GM19467 (cell line): ENCODE results near the gene SV2C.

Experiments
- ATAC-seq: cut with Tn5 transposase; IDR thresholded peaks from one replicate; pipeline ENCODE4 v1.9.1; 2021; ENCODE audit warnings: mild to moderate bottlenecking, moderate library complexity; ENCODE audit not compliant: unreplicated experiment

Gene SV2C

GRCh38 chr5:76376148-76376865 lies 293.1 kb downstream of the SV2C start:
- no peak for ATAC-seq

- no peak for ATAC-seq
Observed at GRCh38 chr5:76376866-76377230, 293.7 kb downstream of the SV2C start.

DNA sequence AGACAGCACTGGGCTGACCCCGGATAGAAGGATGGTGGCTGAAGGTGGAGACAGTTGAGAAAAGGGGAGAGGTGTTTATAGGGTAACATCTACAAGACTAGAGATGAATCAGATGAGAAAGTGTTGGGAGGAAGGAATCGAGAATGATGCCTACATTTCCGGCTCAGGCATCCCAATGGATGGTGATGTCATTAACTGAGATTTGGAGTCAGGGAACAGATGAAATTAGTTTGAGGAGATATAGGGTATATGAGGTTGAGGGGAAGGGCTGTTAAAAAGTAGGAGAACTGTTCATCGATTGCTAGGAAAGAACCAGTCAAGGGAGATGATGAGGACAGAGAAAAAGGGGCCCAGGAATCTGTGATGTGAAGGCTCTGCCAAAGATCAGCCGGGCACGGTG lies 295.2 kb downstream of the SV2C start:
- no peak for ATAC-seq

DNA sequence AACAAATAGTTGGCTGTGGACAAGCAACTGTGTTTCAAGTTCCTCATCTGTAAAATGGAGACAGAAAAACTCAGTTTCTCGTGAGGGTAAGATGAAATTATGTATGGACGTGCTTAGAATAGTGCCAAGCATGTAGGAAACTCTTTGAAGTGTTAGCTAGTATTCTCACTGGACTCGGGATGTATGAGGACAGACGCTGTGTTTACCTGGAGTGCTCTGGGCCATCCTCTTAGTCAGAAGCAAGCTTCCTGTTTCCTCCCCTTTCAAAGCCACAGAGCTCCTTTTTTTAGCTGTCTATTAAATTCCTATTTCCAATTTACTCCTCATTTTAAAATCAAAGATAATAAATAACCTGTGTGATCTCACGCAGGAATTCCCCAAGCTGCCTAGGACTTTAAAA lies 296.1 kb downstream of the SV2C start:
- no peak for ATAC-seq

- no peak for ATAC-seq
Observed at GRCh38 chr5:76379855-76380254, 296.7 kb downstream of the SV2C start.

DNA sequence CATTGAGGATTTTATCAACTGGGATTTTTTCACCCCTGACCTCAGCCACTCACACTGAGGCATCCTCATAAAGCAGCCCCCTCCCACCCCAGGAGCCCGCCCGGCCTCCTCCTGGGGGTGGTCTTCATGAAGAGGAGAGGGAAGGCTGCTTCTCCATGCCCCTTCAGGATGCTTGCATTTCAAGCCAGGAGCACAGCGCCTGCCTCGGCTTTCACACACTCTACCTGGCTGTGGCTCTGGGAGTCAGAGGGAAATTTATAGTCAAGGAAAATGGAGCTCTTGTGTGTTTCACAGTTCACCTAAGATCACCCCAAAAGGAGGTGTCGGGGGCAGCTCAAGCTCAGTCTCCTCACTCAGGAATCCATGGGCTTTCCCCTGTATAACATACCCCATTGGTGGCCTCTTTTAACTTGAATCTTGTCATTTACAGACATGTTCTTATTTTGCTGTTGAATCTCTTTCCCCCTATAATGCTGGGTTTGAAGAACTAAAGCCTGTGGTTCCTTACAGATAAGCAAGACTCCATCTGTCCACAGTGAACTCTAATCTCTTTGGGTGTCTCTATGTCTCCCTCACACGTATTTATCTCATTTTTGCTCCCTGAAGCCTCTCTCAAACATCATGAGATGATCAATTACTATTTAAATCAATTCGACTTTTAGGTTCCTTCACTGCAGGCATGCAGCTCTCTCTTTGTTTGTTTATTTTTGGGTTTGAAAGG lies 297.3 kb downstream of the SV2C start:
- ATAC-seq, result no peak

- no peak for ATAC-seq
Observed at GRCh38 chr5:76383126-76383832, 300.1 kb downstream of the SV2C start.

GRCh38 chr5:76384189-76384588 lies 301.0 kb downstream of the SV2C start:
- no peak for ATAC-seq

DNA sequence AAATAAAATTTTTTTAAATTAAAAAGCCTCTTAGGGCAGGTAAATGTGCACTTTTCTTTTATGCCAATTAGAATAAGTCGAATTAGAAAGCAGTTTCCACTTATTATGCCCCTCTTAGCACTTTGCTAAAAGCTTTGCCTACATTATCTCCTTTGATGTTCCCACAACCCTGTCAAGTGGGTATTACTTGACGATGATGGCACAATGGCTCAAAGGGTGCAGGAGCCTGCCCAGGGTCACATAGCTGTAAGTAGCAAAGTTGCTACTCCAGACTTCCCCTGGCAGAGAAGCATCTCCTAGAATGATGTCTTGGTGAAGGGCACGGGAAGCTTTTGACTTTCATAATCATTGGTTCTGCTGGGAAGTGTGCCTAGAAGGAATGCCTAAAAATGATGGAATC lies 301.5 kb downstream of the SV2C start:
- ATAC-seq, result no peak

- ATAC-seq, result no peak
Observed at GRCh38 chr5:76385540-76385939, 302.4 kb downstream of the SV2C start.

DNA sequence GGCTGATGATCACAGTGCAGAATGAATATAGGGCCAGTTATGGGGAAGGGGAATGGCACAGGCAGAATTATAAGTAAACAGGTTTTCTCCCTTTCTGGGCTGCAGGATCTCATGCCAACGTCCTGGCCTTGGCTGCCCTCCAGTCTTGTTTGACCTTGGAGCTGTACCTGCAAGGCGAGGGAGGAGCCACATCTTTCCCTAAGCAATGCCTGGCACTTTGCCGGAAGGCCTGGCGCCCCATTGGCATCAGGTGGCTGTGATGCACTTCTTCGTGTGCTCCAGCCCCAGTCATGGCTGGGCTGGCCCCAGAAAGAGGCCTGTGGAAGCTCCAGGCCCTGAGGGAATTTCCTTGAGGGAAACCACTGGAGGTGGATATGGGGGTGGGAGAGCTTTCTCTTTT lies 303.2 kb downstream of the SV2C start:
- ATAC-seq, result no peak

DNA sequence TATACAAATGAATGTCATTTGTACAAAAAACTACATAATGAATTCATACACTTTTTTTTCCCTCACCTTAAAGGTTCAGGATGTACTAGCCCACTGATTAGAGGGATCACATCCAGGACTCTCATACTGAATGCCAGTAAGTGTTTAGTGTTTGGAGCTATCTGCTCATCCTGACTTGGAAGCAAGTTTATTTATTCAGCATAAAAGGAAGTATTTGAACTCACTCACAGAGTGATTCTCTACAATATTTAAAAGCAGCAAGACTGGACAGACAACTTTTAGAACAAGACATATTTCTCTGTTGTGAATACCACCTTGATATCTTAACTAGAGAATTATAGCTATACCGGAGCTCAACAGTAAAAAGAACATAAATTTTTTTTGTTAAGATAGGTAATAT lies 305.1 kb downstream of the SV2C start:
- no peak for ATAC-seq

DNA sequence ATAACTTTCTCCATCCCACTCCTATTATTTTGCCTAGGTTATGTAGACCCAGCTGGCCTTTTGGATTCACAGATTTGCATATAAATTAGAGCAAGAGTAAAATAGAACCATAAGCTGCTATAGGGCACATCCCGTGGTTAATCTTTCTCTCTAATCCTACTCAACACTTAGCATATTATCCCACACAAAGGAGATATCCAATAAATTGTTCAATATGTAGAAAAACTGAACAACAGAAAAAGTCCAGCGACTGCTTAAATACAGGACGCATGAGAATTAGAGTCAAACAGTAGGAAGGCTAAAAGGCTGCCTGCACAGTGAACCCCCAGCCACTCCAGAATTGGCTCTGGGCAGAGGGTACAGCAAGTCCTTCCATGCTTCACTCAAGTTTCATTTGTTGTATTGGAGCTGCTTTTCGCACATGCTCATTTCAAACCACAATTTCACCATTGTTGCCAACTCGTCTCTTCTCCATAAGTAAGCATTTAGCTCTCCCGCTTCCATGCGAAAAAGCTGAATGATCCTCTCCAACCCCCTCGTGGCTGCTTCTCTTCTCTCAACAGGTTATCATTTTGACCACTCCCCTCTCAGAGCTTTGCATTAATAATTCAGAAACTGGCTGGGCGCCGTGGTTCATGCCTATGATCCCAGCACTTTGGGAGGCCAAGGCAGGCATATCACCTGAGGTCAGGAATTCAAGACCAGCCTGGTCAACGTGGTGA lies 305.8 kb downstream of the SV2C start:
- no peak for ATAC-seq

DNA sequence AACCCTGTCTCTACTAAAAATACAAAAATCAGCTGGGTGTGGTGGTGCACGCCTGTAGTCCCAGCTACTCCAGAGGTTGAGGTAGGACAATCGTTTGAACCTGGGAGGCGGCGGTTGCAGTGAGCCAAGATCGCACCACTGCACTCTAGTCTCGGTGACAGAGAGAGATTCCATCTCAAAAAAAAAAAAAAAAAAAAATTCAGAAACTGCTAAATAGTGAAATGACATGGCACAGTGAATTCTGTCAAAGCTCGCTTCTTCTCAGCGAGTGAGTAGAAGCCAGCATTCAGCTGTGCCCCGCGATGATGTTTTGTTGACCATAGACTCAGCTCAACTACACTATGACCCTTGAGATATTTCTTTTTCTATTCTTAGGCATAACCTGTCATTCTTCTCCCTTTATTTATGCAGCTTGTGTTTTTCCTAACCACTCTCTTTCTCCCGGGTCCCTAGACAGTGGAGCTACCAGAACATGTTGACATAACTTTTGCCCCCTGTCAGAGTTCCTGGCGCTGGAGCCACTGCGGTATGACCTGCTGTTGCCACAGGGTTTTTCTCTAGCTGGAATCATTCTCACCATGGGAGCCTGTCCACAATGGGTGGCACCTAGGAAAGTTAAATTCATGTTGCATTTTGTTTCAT lies 306.5 kb downstream of the SV2C start:
- ATAC-seq, result no peak

GRCh38 chr5:76391014-76391413 lies 307.8 kb downstream of the SV2C start:
- ATAC-seq, result no peak

GRCh38 chr5:76393035-76393680 lies 310.0 kb downstream of the SV2C start:
- no peak for ATAC-seq

- no peak for ATAC-seq
Observed at GRCh38 chr5:76397200-76397599, 314.0 kb downstream of the SV2C start.

DNA sequence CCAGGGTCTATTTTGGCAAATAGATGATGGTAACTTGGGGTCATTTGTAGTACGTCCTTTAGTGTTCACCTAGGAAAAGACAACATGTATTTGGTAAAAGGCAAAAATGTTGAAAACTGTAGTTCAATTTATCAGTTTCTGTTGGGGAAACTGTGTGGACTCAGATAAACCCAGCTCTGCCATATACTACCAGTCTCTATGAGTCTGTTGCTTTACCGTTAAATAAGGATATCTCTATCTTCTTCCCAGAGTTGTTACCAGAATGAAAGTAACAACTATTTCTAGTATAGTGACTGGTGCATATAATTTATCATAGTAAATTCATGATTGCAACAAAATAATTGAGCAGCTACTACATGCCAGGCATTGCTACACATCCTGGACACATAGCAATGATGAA lies 316.1 kb downstream of the SV2C start:
- no peak for ATAC-seq

DNA sequence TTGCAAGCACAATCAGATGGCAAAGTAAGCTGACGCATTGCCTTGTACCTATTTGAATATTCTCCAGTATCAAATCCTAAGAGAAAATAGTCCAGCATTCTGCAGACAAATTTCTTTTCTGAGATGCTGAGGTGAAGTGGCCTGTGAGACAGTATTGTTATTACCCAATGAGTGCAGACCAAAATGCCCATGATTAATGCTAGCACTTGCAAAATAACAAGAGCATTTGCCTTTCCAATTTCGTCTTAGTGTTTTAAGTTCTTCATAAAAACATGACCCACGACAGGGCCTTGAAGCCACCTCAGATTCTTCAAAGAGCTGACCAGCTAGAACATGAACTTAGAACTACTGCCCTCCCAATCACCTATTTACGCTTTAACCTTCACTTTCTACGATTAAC lies 317.3 kb downstream of the SV2C start:
- ATAC-seq, result no peak

DNA sequence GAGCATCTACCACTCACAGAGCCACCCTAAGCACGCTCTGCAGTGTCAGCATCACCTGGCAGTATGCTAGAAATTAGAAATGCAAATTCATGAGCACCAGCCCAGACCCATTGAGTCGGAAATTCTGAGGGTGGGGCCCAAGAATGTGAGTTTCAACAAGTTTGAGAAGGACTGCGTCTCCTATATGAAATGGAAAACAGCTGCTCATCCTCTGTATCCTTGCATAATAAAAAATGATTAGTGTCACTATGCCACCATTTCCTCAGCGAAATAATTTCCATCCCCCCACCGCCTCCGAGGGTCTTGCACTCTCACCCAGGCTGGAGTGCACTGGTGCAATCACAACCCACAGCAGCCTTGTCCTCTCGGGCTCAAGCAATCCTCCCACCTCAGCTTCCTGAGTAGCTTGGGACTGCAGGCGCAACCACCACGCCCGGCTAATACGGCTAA lies 318.6 kb downstream of the SV2C start:
- peak; percentile 22 for ATAC-seq
